Activated naive CD8-positive, alpha-beta T cell (primary cell): ENCODE results near the gene IFNA8.
"Not testable (repeated sequence)": the region's sequence is repeated elsewhere in the genome, so short reads cannot be mapped to it uniquely, and the experiment has no call there.

Experiments used
- H3K27ac Mint-ChIP-seq: one replicate; pipeline ENCODE4 v1.8.0; 2021; ENCODE audit warnings: mixed read lengths
- H3K27me3 Mint-ChIP-seq: one replicate; pipeline ENCODE4 v1.8.0; 2021; ENCODE audit warnings: mixed read lengths
- H3K36me3 Mint-ChIP-seq: one replicate; pipeline ENCODE4 v1.8.0; 2021; ENCODE audit warnings: mixed read lengths
- H3K4me1 Mint-ChIP-seq: one replicate; pipeline ENCODE4 v1.8.0; 2021; ENCODE audit warnings: low read depth, mixed read lengths
- H3K4me3 Mint-ChIP-seq: one replicate; pipeline ENCODE4 v1.8.0; 2021; ENCODE audit warnings: mild to moderate bottlenecking, mixed read lengths
- H3K9me3 Mint-ChIP-seq: one replicate; pipeline ENCODE4 v1.8.0; 2021; ENCODE audit warnings: low read depth, mixed read lengths

IFNA8 gene

GRCh38 chr9:21412107-21412506 lies 3.2 kb downstream of the IFNA8 start:
- H3K27ac Mint-ChIP-seq = no peak overlapping the region
- no peaks in the 10 kb centered on the region for H3K9me3 Mint-ChIP-seq
- H3K4me1 Mint-ChIP-seq = peaks cover 14% of the 10 kb centered on the region
- no peaks in the 10 kb centered on the region for H3K36me3 Mint-ChIP-seq
- H3K27me3 Mint-ChIP-seq = peaks cover 3% of the 10 kb centered on the region
- H3K4me3 Mint-ChIP-seq = no peak overlapping the region

GRCh38 chr9:21413151-21413550 lies 4.2 kb downstream of the IFNA8 start:
- no peaks in the 10 kb centered on the region for H3K9me3 Mint-ChIP-seq
- H3K4me1 Mint-ChIP-seq = peaks cover 14% of the 10 kb centered on the region
- peaks cover 3% of the 10 kb centered on the region for H3K27me3 Mint-ChIP-seq
- peaks cover 2% of the 10 kb centered on the region for H3K36me3 Mint-ChIP-seq
- no peak overlapping the region for H3K4me3 Mint-ChIP-seq
- no peak overlapping the region for H3K27ac Mint-ChIP-seq

GRCh38 chr9:21413624-21414023 lies 4.7 kb downstream of the IFNA8 start:
- Mint-ChIP-seq H3K27me3 (peaks cover 3% of the 10 kb centered on the region), H3K4me3 (no peak overlapping the region)

GRCh38 chr9:21414220-21414940 lies 5.5 kb downstream of the IFNA8 start:
- peaks cover 3% of the 10 kb centered on the region for H3K27me3 Mint-ChIP-seq
- H3K9me3 Mint-ChIP-seq = no peaks in the 10 kb centered on the region
- H3K27ac Mint-ChIP-seq = no peak overlapping the region
- H3K36me3 Mint-ChIP-seq = peaks cover 2% of the 10 kb centered on the region
- H3K4me1 Mint-ChIP-seq = peaks cover 14% of the 10 kb centered on the region
- no peak overlapping the region for H3K4me3 Mint-ChIP-seq

More at GRCh38 chr9:21413624-21414023, 4.7 kb downstream of the IFNA8 start:
- Mint-ChIP-seq H3K4me1 (peaks cover 14% of the 10 kb centered on the region), H3K36me3 (peaks cover 2% of the 10 kb centered on the region), H3K9me3 (no peaks in the 10 kb centered on the region), H3K27ac (no peak overlapping the region)

GRCh38 chr9:21415493-21416267 lies 6.8 kb downstream of the IFNA8 start:
- Mint-ChIP-seq H3K9me3 (no peaks in the 10 kb centered on the region), H3K27me3 (peaks cover 3% of the 10 kb centered on the region), H3K36me3 (peaks cover 2% of the 10 kb centered on the region), H3K4me1 (peaks cover 14% of the 10 kb centered on the region), H3K27ac (no peak overlapping the region), H3K4me3 (no peak overlapping the region)

- H3K27ac Mint-ChIP-seq = no peak overlapping the region
- no peaks in the 10 kb centered on the region for H3K4me1 Mint-ChIP-seq
- no peaks in the 10 kb centered on the region for H3K9me3 Mint-ChIP-seq
- H3K27me3 Mint-ChIP-seq = peaks cover 17% of the 10 kb centered on the region
- H3K4me3 Mint-ChIP-seq = no peak overlapping the region
- no peaks in the 10 kb centered on the region for H3K36me3 Mint-ChIP-seq
Measured at GRCh38 chr9:21428235-21428634, 19.3 kb downstream of the IFNA8 start.

GRCh38 chr9:21429191-21429590 lies 20.3 kb downstream of the IFNA8 start:
- Mint-ChIP-seq H3K36me3 (no peaks in the 10 kb centered on the region), H3K9me3 (no peaks in the 10 kb centered on the region), H3K4me1 (no peaks in the 10 kb centered on the region), H3K27me3 (peaks cover 21% of the 10 kb centered on the region), H3K4me3 (no peak overlapping the region), H3K27ac (no peak overlapping the region)

- peaks cover 20% of the 10 kb centered on the region for H3K27me3 Mint-ChIP-seq
- H3K4me1 Mint-ChIP-seq = no peaks in the 10 kb centered on the region
- H3K9me3 Mint-ChIP-seq = no peaks in the 10 kb centered on the region
- no peak overlapping the region for H3K27ac Mint-ChIP-seq
- H3K4me3 Mint-ChIP-seq = no peak overlapping the region
- H3K36me3 Mint-ChIP-seq = no peaks in the 10 kb centered on the region
Measured at GRCh38 chr9:21432672-21433425, 23.9 kb downstream of the IFNA8 start.

- Mint-ChIP-seq H3K36me3 (no peaks in the 10 kb centered on the region), H3K4me1 (no peaks in the 10 kb centered on the region), H3K9me3 (no peaks in the 10 kb centered on the region), H3K27ac (no peak overlapping the region), H3K4me3 (no peak overlapping the region), H3K27me3 (peaks cover 14% of the 10 kb centered on the region)
Measured at GRCh38 chr9:21434202-21435014, 25.5 kb downstream of the IFNA8 start.

- not testable (repeated sequence) for H3K9me3 Mint-ChIP-seq, H3K4me1 Mint-ChIP-seq, H3K27ac Mint-ChIP-seq, H3K36me3 Mint-ChIP-seq, H3K4me3 Mint-ChIP-seq
- H3K27me3 Mint-ChIP-seq = peaks cover 14% of the 10 kb centered on the region
Measured at GRCh38 chr9:21435015-21435383, 26.1 kb downstream of the IFNA8 start.

GRCh38 chr9:21440139-21440538 lies 31.2 kb downstream of the IFNA8 start, which contains the start of gene IFNA1:
Gene IFNA1 (plus strand): TSS chr9:21440439. CDS start chr9:21440508, 69 bp downstream.
- Mint-ChIP-seq H3K27ac (no peak within 1 kb of the TSS), H3K36me3 (no peaks in the 10 kb centered on the region), H3K4me1 (peaks cover 16% of the 10 kb centered on the region), H3K9me3 (no peaks in the 10 kb centered on the region), H3K4me3 (no peak within 1 kb of the TSS), H3K27me3 (peaks cover 3% of the 10 kb centered on the region)

GRCh38 chr9:21443849-21444625 lies 35.1 kb downstream of the IFNA8 start:
- Mint-ChIP-seq H3K27me3 (no peaks in the 10 kb centered on the region), H3K9me3 (no peaks in the 10 kb centered on the region), H3K36me3 (no peaks in the 10 kb centered on the region), H3K4me3 (peak overlapping the region; percentile 38), H3K4me1 (peaks cover 16% of the 10 kb centered on the region), H3K27ac (peak overlapping the region; percentile 42)

- not testable (repeated sequence) for H3K27ac Mint-ChIP-seq, H3K27me3 Mint-ChIP-seq, H3K36me3 Mint-ChIP-seq, H3K9me3 Mint-ChIP-seq, H3K4me1 Mint-ChIP-seq, H3K4me3 Mint-ChIP-seq
Measured at GRCh38 chr9:21449312-21449711, 40.4 kb downstream of the IFNA8 start.
